ENCODE data around the gene SENP7. TPM values are rescaled to one million over a fixed set of nuclear protein-coding genes. Genes with fewer than 3 reads are reported as not detected.

The SENP7 gene
- total and polyA plus RNA-seq, 12 donors, result 3.6 to 18.9 (median 10.0) TPM

GRCh38 chr3:101377209-101377608, 135.8 kb downstream of the SENP7 start:
- peak overlapping the region; percentile 13 to 86 (median 44) for H3K27ac ChIP-seq
- peaks cover 5 to 28% (median 16%) of the 10 kb centered on the region in 9 donors for H3K4me1 ChIP-seq
- intact Hi-C loops (cut with DNase I), result loop anchor here in 1 of 10 donors (10.0 kb wide), 1 partner anchor 162 kb away; no protein-coding TSS in a partner anchor
- no peak overlapping the region for H3K4me3 ChIP-seq
- ATAC-seq (no peak), DNase-seq (no peak)
- H3K36me3 ChIP-seq, result no peaks in the 10 kb centered on the region
- H3K9me3 ChIP-seq, result peaks cover 0 to 17% (median 6%) of the 10 kb centered on the region in 11 donors
- no peak for TF ChIP-seq CTCF (IDR thresholded peaks at IDR 0.05)
- no peaks in the 10 kb centered on the region for H3K27me3 ChIP-seq
- 61 to 64% methylated on average over 4 of the region's 4 CpGs for WGBS, 2 donors

GRCh38 chr3:101375586-101375985, 137.4 kb downstream of the SENP7 start:
- no peak overlapping the region for H3K27ac ChIP-seq
- H3K9me3 ChIP-seq, result peaks cover 0 to 17% (median 6%) of the 10 kb centered on the region in 11 donors
- peaks cover 0 to 14% (median 0%) of the 10 kb centered on the region in 9 donors for H3K36me3 ChIP-seq
- DNase-seq (no peak), ATAC-seq (no peak)
- H3K4me1 ChIP-seq, result peaks cover 5 to 27% (median 16%) of the 10 kb centered on the region in 9 donors
- no peak overlapping the region for H3K4me3 ChIP-seq
- TF ChIP-seq CTCF (IDR thresholded peaks at IDR 0.05), result no peak
- no peaks in the 10 kb centered on the region for H3K27me3 ChIP-seq
- intact Hi-C loops (cut with DNase I), result loop anchor here in 1 of 10 donors (10.0 kb wide), 1 partner anchor 161 kb away; no protein-coding TSS in a partner anchor

- Histone ChIP-seq H3K4me3 (no peak overlapping the region), H3K4me1 (no peaks in the 10 kb centered on the region), H3K9me3 (peaks cover 0 to 15% (median 0%) of the 10 kb centered on the region in 11 donors), H3K27me3 (no peaks in the 10 kb centered on the region), H3K36me3 (peaks cover 0 to 89% (median 32%) of the 10 kb centered on the region in 9 donors), H3K27ac (no peak overlapping the region)
- intact Hi-C loops (cut with DNase I), result no loop called here
- DNase-seq, result no peak
- no peak for TF ChIP-seq CTCF (IDR thresholded peaks at IDR 0.05)
- no peak for ATAC-seq
- WGBS, 2 donors, result 87 to 92% methylated on average over 2 of the region's 2 CpGs
These were observed 150.6 kb downstream of the SENP7 start for GRCh38 chr3:101362406-101362805.

GRCh38 chr3:101351829-101352228, 161.2 kb downstream of the SENP7 start:
- ATAC-seq (no peak), DNase-seq (no peak)
- intact Hi-C loops (cut with DNase I), result no loop called here
- no peaks in the 10 kb centered on the region for H3K4me1 ChIP-seq
- H3K36me3 ChIP-seq, result peaks cover 0 to 63% (median 6%) of the 10 kb centered on the region in 9 donors
- no peaks in the 10 kb centered on the region for H3K27me3 ChIP-seq
- H3K4me3 ChIP-seq, result no peak overlapping the region
- 83 to 87% methylated on average over 1 of the region's 1 CpG for WGBS, 2 donors
- no peak for TF ChIP-seq CTCF (IDR thresholded peaks at IDR 0.05)
- peaks cover 0 to 9% (median 0%) of the 10 kb centered on the region in 11 donors for H3K9me3 ChIP-seq
- H3K27ac ChIP-seq, result no peak overlapping the region
